Activated CD4-positive, CD25-positive, alpha-beta regulatory T cell treated with anti-CD3 and anti-CD28 coated beads, Interleukin-2, amount 50 U/mL, for 72 hours (primary cell): Measurements from ENCODE around the gene EXOC4.

Experiments used
- DNase-seq: peaks from one replicate; pipeline ENCODE4 v3.0.0; 2021

The EXOC4 gene

GRCh38 chr7:133683182-133683454, 430.2 kb downstream of the EXOC4 start:
- no peak for DNase-seq

GRCh38 chr7:133688483-133689239, 435.8 kb downstream of the EXOC4 start:
- DNase-seq = no peak

- DNase-seq = no peak
Measured at GRCh38 chr7:133690740-133691139, 437.9 kb downstream of the EXOC4 start.

GRCh38 chr7:133691727-133692610, 439.1 kb downstream of the EXOC4 start:
- no peak for DNase-seq

GRCh38 chr7:133693281-133693680, 440.4 kb downstream of the EXOC4 start:
- no peak for DNase-seq

- DNase-seq = no peak
Measured at GRCh38 chr7:133696056-133696455, 443.2 kb downstream of the EXOC4 start.

GRCh38 chr7:133697585-133697984, 444.7 kb downstream of the EXOC4 start:
- DNase-seq = no peak

- no peak for DNase-seq
Measured at GRCh38 chr7:133698127-133698526, 445.2 kb downstream of the EXOC4 start.

GRCh38 chr7:133699386-133699785, 446.5 kb downstream of the EXOC4 start:
- no peak for DNase-seq

GRCh38 chr7:133702078-133702477, 449.2 kb downstream of the EXOC4 start:
- DNase-seq = no peak

- no peak for DNase-seq
Measured at GRCh38 chr7:133702960-133703359, 450.1 kb downstream of the EXOC4 start.

GRCh38 chr7:133703547-133703946, 450.7 kb downstream of the EXOC4 start:
- DNase-seq = no peak

- no peak for DNase-seq
Measured at GRCh38 chr7:133704453-133704852, 451.6 kb downstream of the EXOC4 start.

- no peak for DNase-seq
Measured at GRCh38 chr7:133705596-133705995, 452.7 kb downstream of the EXOC4 start.

- no peak for DNase-seq
Measured at GRCh38 chr7:133706016-133706415, 453.1 kb downstream of the EXOC4 start.

- no peak for DNase-seq
Measured at GRCh38 chr7:133709036-133709880, 456.4 kb downstream of the EXOC4 start.

- no peak for DNase-seq
Measured at GRCh38 chr7:133712544-133712943, 459.7 kb downstream of the EXOC4 start.

GRCh38 chr7:133714654-133715053, 461.8 kb downstream of the EXOC4 start:
- DNase-seq = no peak

GRCh38 chr7:133718131-133718530, 465.3 kb downstream of the EXOC4 start:
- DNase-seq = no peak

GRCh38 chr7:133723044-133723443, 470.2 kb downstream of the EXOC4 start:
- no peak for DNase-seq

- no peak for DNase-seq
Measured at GRCh38 chr7:133724148-133724547, 471.3 kb downstream of the EXOC4 start.

GRCh38 chr7:133724694-133725093, 471.8 kb downstream of the EXOC4 start:
- no peak for DNase-seq

- no peak for DNase-seq
Measured at GRCh38 chr7:133727476-133728214, 474.8 kb downstream of the EXOC4 start.
